ENCODE measurements around the gene ALAS2.
"Not testable (repeated sequence)": the region's sequence is repeated elsewhere in the genome, so short reads cannot be mapped to it uniquely, and the experiment has no call there.

Gene ALAS2

GRCh38 chrX:55057675-55058249 lies 27.0 kb upstream of the ALAS2 start:
- no peak overlapping the region for H3K27ac ChIP-seq (ENCODE audit: low read depth, low read length, poor library complexity, severe bottlenecking)
- no peak overlapping the region for H2AFZ ChIP-seq (ENCODE audit: low read length)
- H3K36me3 ChIP-seq (ENCODE audit: insufficient read depth, low read length): no peaks in the 10 kb centered on the region
- no peaks in the 10 kb centered on the region for H4K20me1 ChIP-seq (ENCODE audit: insufficient read depth, low read length)
- H3K9me3 ChIP-seq (ENCODE audit: low read length): no peaks in the 10 kb centered on the region
- H3K4me2 ChIP-seq (ENCODE audit: low read length): peak overlapping the region; percentile 19; the same call in 1 of the 2 replicates
- no peaks in the 10 kb centered on the region for H3K9me2 ChIP-seq (ENCODE audit: low read depth, low read length)
- no peaks in the 10 kb centered on the region for H3F3A ChIP-seq (ENCODE audit: insufficient read depth, low read length)
- H3K79me2 ChIP-seq (ENCODE audit: insufficient read depth, low read length): no peaks in the 10 kb centered on the region
- H3K27me3 ChIP-seq (ENCODE audit: insufficient read depth, low read length): no peaks in the 10 kb centered on the region
- no peak overlapping the region for H3K4me3 ChIP-seq (ENCODE audit: low read depth, low read length, poor library complexity, severe bottlenecking)
- TF ChIP-seq CTCF (IDR thresholded peaks at IDR 0.05; ENCODE audit: low read length) (peak; percentile 72), EZH2 (IDR thresholded peaks at IDR 0.05; ENCODE audit: borderline replicate concordance, low read length) (no peak)
- no peak overlapping the region for H3K9ac ChIP-seq (ENCODE audit: low read length)
- H3K4me1 ChIP-seq (ENCODE audit: insufficient read depth, low read length, severe bottlenecking): peaks cover 9% of the 10 kb centered on the region

- H3K4me1 ChIP-seq (ENCODE audit: insufficient read depth, low read length, severe bottlenecking): peaks cover 9% of the 10 kb centered on the region
- H3K9ac ChIP-seq (ENCODE audit: low read length): no peak overlapping the region
- no peaks in the 10 kb centered on the region for H3K27me3 ChIP-seq (ENCODE audit: insufficient read depth, low read length)
- H3K9me2 ChIP-seq (ENCODE audit: low read depth, low read length): no peaks in the 10 kb centered on the region
- no peaks in the 10 kb centered on the region for H3F3A ChIP-seq (ENCODE audit: insufficient read depth, low read length)
- H3K79me2 ChIP-seq (ENCODE audit: insufficient read depth, low read length): no peaks in the 10 kb centered on the region
- H3K4me3 ChIP-seq (ENCODE audit: low read depth, low read length, poor library complexity, severe bottlenecking): no peak overlapping the region
- H3K36me3 ChIP-seq (ENCODE audit: insufficient read depth, low read length): no peaks in the 10 kb centered on the region
- H2AFZ ChIP-seq (ENCODE audit: low read length): no peak overlapping the region
- H4K20me1 ChIP-seq (ENCODE audit: insufficient read depth, low read length): no peaks in the 10 kb centered on the region
- no peak overlapping the region for H3K27ac ChIP-seq (ENCODE audit: low read depth, low read length, poor library complexity, severe bottlenecking)
- TF ChIP-seq CTCF (IDR thresholded peaks at IDR 0.05; ENCODE audit: low read length) (no peak), EZH2 (IDR thresholded peaks at IDR 0.05; ENCODE audit: borderline replicate concordance, low read length) (no peak)
- no peaks in the 10 kb centered on the region for H3K9me3 ChIP-seq (ENCODE audit: low read length)
- peak overlapping the region; percentile 19; the same call in 1 of the 2 replicates for H3K4me2 ChIP-seq (ENCODE audit: low read length)
Observed at GRCh38 chrX:55056820-55057674, 26.3 kb upstream of the ALAS2 start.

- not testable (repeated sequence) for H3K27me3 ChIP-seq (ENCODE audit: insufficient read depth, low read length); H2AFZ ChIP-seq (ENCODE audit: low read length); H3K9ac ChIP-seq (ENCODE audit: low read length); H3K4me3 ChIP-seq (ENCODE audit: low read depth, low read length, poor library complexity, severe bottlenecking); H3K36me3 ChIP-seq (ENCODE audit: insufficient read depth, low read length); H3K9me3 ChIP-seq (ENCODE audit: low read length); H3K9me2 ChIP-seq (ENCODE audit: low read depth, low read length); H4K20me1 ChIP-seq (ENCODE audit: insufficient read depth, low read length); H3K4me2 ChIP-seq (ENCODE audit: low read length); H3K79me2 ChIP-seq (ENCODE audit: insufficient read depth, low read length); H3K4me1 ChIP-seq (ENCODE audit: insufficient read depth, low read length, severe bottlenecking); H3K27ac ChIP-seq (ENCODE audit: low read depth, low read length, poor library complexity, severe bottlenecking); H3F3A ChIP-seq (ENCODE audit: insufficient read depth, low read length)
Observed at GRCh38 chrX:55050599-55050998, 19.8 kb upstream of the ALAS2 start.
